Skeletal muscle tissue (tissue), 4 donors: ENCODE data around the gene COMT. TPM values are rescaled to one million over a fixed set of nuclear protein-coding genes. Genes with fewer than 3 reads are reported as not detected.
A peak's percentile ranks its signal among the peaks of the same experiment; 100 is the strongest.

Source experiments
- H3K27ac ChIP-seq: one replicate; pipeline ENCODE4 v1.7.0; 2013; ENCODE audit warnings: mild to moderate bottlenecking, low read depth, low read length, inconsistent platforms
- H3K27me3 ChIP-seq, 3 donors: one replicate each; pipeline ENCODE4 v1.7.0; 2013; ENCODE audit warnings: low read length in 3 of 3; ENCODE audit not compliant: control insufficient read depth in 3 of 3, insufficient read depth in 3 of 3
- H3K36me3 ChIP-seq, 3 donors: one replicate each; pipeline ENCODE4 v1.7.0; 2013; ENCODE audit warnings: low read length in 3 of 3; ENCODE audit not compliant: control insufficient read depth in 3 of 3, insufficient read depth in 3 of 3
- H3K4me1 ChIP-seq, 3 donors: one replicate each; pipeline ENCODE4 v1.7.0; 2013; ENCODE audit warnings: low read length in 3 of 3, mild to moderate bottlenecking in 3 of 3; ENCODE audit not compliant: control insufficient read depth in 3 of 3, insufficient read depth in 3 of 3
- H3K4me3 ChIP-seq, 3 donors: one replicate each; pipeline ENCODE4 v1.7.0; 2013; ENCODE audit warnings: low read length in 3 of 3
- H3K9ac ChIP-seq, 3 donors: one replicate each; pipeline ENCODE4 v1.7.0; 2013; ENCODE audit warnings: low read length in 3 of 3, mild to moderate bottlenecking in 3 of 3, moderate library complexity in 2 of 3, low read depth in 1 of 3
- H3K9me3 ChIP-seq, 3 donors: one replicate each; pipeline ENCODE4 v1.7.0; 2013; ENCODE audit warnings: low read length in 3 of 3; ENCODE audit not compliant: control insufficient read depth in 3 of 3
- total RNA-seq: library from RNA; depleted of rRNA; stranded (reverse); fragments of >200 nt; gene quantifications from one replicate; pipeline ENCODE4 v1.2.3, GENCODE V29; 2014
- donor health status: Osteomylitis.

The COMT gene
- total RNA-seq, 1 donor from 2014 or later = 25.6 TPM

DNA sequence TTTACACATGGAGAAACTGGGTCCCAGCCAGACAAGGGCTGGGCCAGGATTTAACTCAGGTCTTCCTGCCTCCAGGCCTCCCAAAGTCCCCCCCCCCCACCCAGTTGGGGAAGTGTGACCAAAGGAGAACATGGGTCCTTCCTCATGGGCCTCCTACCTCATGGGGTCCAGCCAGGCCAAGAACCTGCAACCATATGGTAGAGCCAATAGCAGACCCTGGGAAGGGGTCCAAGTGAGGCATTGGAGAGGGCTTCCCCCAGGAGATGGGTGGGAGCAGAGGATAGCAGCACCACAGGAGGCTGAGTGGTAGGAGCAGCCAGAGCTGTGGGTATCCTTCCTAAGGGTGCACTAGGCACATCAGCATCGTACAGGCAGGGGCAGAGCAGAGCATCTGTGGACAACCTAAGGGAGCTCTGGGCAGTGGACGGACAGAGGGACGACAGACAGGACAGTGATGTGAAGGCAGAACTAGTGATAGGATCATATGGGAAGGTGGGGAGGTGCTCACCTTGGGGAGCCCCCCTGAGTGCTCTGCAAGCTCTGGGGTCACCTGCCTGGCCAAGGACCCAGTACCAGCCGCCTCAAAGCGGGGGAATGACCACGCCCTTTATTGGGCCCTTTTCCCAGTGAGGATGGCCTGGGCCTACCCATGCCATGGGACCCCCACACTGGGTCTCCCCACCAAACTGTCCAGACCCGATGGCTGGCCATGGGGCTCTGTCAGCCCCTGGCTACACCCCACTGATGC lies 70.6 kb downstream of the COMT start:
- no peak overlapping the region for H3K9ac ChIP-seq
- H3K27ac ChIP-seq = no peak overlapping the region
- H3K27me3 ChIP-seq = no peaks in the 10 kb centered on the region
- no peak overlapping the region for H3K4me3 ChIP-seq
- no peaks in the 10 kb centered on the region for H3K9me3 ChIP-seq
- no peaks in the 10 kb centered on the region for H3K36me3 ChIP-seq
- peaks cover 12 to 39% (median 32%) of the 10 kb centered on the region in 3 donors for H3K4me1 ChIP-seq

DNA sequence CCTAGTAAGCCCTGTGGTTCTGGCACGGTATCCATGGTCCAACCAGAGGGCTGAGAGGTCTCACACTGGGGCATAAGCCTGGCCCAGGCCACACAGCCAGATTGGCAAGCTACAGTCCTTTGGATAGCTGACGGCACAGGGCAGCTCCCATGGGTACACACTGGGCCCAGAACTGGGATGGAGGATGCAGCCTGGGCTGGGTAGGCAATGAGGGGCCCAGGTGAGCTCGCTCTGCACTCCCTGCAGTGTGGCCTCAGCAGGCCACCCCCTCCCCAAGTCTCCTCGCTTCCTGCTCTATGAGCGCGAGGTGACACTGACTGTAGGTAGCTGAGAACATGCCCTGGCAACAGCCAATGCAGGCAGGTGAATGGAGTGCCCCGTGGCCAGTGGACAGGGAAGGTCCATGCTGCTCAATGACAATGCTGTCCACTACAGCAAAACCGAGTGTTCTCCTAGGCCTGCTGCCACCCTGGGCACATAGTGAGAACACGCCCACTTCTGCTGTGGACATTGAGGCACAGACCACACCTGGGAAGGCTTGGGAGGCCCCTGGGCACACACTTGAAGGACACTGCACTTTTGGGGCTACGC lies 71.3 kb downstream of the COMT start:
- H3K36me3 ChIP-seq = no peaks in the 10 kb centered on the region
- peak overlapping the region in 2 of 3 donors; percentile 12 to 50 for H3K9ac ChIP-seq
- H3K4me1 ChIP-seq = peaks cover 14 to 46% (median 37%) of the 10 kb centered on the region in 3 donors
- H3K27ac ChIP-seq = no peak overlapping the region
- H3K4me3 ChIP-seq = peak overlapping the region in 1 of 3 donors; percentile 27
- no peaks in the 10 kb centered on the region for H3K9me3 ChIP-seq
- peaks cover 0 to 5% (median 0%) of the 10 kb centered on the region in 3 donors for H3K27me3 ChIP-seq

DNA sequence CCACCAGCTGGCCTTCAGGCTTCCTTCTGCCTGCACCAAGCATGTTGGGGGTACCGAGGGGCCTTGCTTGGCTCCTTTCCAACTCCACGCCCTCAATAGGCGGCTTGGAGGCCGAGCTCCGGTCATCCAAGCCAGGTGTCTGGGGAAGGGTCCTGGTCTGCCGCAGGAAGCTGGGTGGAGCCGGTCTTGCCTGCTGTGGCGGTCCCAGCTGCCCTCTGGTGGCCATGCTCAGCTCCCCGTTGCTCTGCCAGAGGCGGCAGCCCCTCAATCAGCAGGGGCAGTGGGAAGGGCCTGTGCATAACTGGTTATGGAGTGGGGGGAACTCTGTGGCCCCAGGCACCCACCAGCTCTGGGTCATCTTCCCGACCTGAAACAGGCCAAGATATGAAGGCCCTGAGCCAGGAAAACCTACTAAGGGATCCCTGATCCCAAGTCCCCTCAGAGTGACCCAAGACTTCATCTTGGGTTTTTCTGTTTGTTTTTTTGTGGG lies 71.9 kb downstream of the COMT start:
- H3K9ac ChIP-seq = peak overlapping the region in 2 of 3 donors; percentile 12 to 50
- H3K4me1 ChIP-seq = peaks cover 14 to 49% (median 37%) of the 10 kb centered on the region in 3 donors
- peak overlapping the region in 1 of 3 donors; percentile 27 for H3K4me3 ChIP-seq
- no peaks in the 10 kb centered on the region for H3K9me3 ChIP-seq
- no peak overlapping the region for H3K27ac ChIP-seq
- no peaks in the 10 kb centered on the region for H3K36me3 ChIP-seq
- peaks cover 0 to 7% (median 0%) of the 10 kb centered on the region in 3 donors for H3K27me3 ChIP-seq

DNA sequence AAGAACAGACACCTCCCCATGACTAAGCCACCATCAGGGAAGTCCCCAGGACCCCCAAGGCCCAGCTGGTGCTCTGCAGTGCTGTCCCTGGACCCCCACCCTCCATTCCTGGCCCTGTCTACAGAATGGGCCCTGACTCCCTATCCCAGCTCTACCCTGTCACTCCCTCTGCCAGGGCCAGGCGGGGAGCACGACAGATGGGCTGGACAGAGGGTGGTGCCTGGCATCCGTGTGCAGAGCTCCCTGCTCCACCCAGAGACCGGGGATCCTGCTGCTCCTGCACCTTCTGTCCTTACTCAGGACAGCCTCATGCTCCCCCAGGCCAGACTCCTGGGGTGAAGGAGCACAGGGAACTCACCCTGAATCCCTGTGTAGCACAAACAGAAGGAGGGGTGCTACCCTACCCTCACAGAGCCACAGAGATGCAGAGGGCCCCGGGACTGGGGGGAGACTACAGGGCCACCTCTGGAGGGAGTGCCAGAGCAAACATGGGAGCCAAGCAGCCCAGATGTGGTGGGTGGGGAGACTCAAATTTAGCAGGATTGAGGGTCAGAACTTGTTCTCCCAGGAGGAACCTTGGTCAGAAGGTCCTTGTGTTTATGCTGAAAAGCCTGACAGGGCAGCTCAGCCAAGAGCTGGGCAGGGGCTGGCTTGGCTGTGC lies 73.1 kb downstream of the COMT start:
- H3K4me1 ChIP-seq = peaks cover 14 to 49% (median 37%) of the 10 kb centered on the region in 3 donors
- H3K9me3 ChIP-seq = no peaks in the 10 kb centered on the region
- peak overlapping the region in 1 of 3 donors; percentile 2 for H3K4me3 ChIP-seq
- H3K27me3 ChIP-seq = peaks cover 0 to 7% (median 0%) of the 10 kb centered on the region in 3 donors
- peak overlapping the region in 2 of 3 donors; percentile 6 to 60 for H3K9ac ChIP-seq
- peak overlapping the region; percentile 30 for H3K27ac ChIP-seq
- H3K36me3 ChIP-seq = no peaks in the 10 kb centered on the region

DNA sequence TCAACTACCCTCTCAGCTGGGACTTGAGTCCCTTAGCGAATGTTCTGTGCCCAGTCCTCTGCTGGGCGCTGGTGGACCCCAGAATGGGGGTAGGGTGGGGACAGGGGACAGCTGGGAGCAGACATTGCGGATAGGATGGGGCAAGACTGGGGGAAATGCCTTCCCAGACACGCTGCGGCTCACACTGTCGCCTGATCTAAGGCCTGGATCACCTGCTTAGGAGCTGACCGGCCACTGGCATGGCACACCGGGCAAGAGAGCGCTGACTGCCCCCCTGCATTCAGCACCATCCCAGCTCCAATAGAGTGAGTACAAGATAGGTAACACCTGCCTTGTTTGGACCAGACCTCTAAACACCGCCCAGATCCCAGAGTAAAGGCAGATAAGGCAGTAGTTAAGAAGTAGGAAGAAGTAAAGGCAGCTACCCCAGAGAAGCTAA lies 73.6 kb downstream of the COMT start:
- Histone ChIP-seq H3K36me3 (no peaks in the 10 kb centered on the region), H3K4me1 (peaks cover 16 to 48% (median 38%) of the 10 kb centered on the region in 3 donors), H3K9ac (peak overlapping the region in 2 of 3 donors; percentile 6 to 60), H3K27me3 (peaks cover 0 to 7% (median 0%) of the 10 kb centered on the region in 3 donors), H3K27ac (peak overlapping the region; percentile 4), H3K9me3 (no peaks in the 10 kb centered on the region), H3K4me3 (peak overlapping the region in 1 of 3 donors; percentile 2)

DNA sequence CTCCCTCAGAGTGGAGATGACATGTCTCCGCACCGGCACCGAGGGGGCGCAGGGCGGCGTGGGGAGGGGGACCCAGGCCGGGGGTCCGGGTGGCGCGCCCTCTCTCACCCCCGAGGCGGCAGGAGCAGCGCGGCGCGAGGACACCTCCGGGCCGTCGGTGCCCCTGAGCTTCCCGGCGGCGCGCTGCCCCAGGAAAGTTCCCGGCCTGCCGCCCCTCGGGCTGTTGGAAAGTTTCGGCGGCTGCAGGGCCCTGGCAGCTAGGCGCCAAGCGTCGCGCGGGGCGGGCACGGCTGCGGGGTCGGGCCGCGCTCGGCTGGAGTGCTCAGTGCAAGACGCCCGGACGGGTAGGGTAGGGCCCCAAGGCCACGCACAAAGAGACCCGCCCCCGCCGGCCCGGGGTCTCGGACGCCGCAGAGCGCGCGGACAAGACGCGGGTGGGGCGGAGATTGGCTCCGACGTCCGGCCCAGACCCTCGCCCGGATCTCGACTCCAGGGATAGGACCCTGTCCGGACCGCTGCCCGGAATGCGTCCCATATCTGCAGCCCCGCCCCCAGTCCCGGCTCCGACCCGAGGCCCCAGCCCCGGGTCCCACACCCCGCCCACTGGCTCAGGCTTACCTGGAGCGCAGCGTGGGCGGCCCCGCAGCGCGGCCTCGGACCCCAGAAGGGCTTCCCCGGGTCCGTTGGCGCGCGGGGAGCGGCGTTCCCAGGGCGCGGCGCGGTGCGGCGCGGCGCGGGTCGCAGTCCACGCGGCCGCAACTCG lies 74.6 kb downstream of the COMT start:
- peaks cover 21 to 46% (median 39%) of the 10 kb centered on the region in 3 donors for H3K4me1 ChIP-seq
- peak overlapping the region in 2 of 3 donors; percentile 70 to 85 for H3K9ac ChIP-seq
- peaks cover 0 to 7% (median 0%) of the 10 kb centered on the region in 3 donors for H3K27me3 ChIP-seq
- no peaks in the 10 kb centered on the region for H3K9me3 ChIP-seq
- no peak overlapping the region for H3K27ac ChIP-seq
- H3K4me3 ChIP-seq = peak overlapping the region; percentile 54 to 77 (median 67)
- H3K36me3 ChIP-seq = peaks cover 0 to 2% (median 0%) of the 10 kb centered on the region in 3 donors

DNA sequence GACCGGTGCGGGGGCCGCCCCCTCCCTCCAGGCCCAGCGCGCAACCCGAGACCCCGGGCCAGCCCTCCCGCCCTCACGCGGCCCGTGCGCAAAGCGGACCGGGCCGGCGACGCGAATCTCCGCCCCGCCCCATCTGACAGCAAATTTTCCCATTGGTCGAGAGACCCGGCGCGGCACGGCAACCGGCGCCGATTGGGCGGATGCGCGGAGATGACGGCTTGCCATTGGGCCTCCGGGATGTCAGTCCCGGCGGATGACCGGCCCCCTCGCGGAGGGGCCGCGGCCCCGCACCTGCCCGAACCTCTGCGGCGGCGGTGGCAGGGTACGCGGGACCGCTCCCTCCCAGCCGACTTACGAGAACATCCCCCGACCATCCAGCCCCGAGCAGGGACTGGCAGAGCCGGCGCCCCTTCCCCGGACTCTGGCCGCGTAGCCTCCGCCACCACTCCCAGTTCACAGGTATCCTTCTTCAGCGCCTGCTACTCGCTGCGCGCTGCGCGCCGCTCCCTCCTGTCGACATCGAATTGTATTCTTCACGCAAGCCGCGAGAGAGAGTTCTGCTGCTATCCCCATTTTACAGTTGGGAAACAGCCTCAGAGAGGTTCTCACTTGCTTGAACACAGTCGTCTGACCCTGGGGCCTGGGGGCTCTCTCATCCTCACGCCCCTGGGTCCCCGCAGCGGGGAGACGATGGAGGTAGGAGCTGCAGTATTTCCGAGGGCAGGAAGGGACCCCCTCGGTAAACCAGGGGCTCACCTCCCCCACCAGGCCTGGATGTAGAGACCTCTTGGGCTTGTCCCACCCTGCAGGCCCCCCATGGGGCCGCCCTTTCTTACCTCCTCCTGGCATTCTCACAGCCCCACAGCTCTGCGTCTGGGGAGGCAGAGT lies 75.4 kb downstream of the COMT start, which contains the start of gene ARVCF:
Gene ARVCF (minus strand): TSS at position 90 of the 888 bp plus-strand sequence. CDS start 26,029 bp downstream, outside the sequence.
- peaks cover 0 to 7% (median 0%) of the 10 kb centered on the region in 3 donors for H3K27me3 ChIP-seq
- H3K4me1 ChIP-seq = peaks cover 29 to 53% (median 48%) of the 10 kb centered on the region in 3 donors
- H3K4me3 ChIP-seq = peak within 1 kb of the TSS; percentile 67 to 87 (median 77)
- no peaks in the 10 kb centered on the region for H3K9me3 ChIP-seq
- H3K27ac ChIP-seq = peak within 1 kb of the TSS; percentile 4
- peak within 1 kb of the TSS; percentile 70 to 85 (median 71) for H3K9ac ChIP-seq
- peaks cover 0 to 2% (median 0%) of the 10 kb centered on the region in 3 donors for H3K36me3 ChIP-seq

DNA sequence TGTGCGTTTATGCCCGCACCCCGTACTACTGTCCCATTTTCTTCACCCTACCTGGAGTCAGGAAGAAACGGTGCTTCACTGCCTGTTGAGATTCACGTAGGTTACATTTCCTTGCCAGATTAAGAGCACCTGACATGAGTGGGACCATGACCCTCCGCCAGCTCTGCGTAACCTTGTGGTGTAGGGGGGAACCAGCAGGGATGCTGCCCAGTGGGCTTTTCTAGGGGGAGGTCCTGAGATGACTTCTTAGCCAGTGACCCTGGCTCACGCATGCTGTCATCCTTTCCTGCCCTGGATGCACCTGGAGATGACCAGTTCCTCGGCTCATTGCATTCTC lies 76.0 kb downstream of the COMT start:
- H3K4me3 ChIP-seq = peak overlapping the region; percentile 67 to 87 (median 77)
- H3K9me3 ChIP-seq = no peaks in the 10 kb centered on the region
- peaks cover 0 to 7% (median 0%) of the 10 kb centered on the region in 3 donors for H3K27me3 ChIP-seq
- peak overlapping the region in 1 of 3 donors; percentile 85 for H3K9ac ChIP-seq
- H3K4me1 ChIP-seq = peaks cover 36 to 58% (median 54%) of the 10 kb centered on the region in 3 donors
- peaks cover 0 to 4% (median 0%) of the 10 kb centered on the region in 3 donors for H3K36me3 ChIP-seq
- H3K27ac ChIP-seq = no peak overlapping the region
